Activated CD4-positive, alpha-beta T cell treated with anti-CD3 and anti-CD28 coated beads for 48 hours (primary cell): ENCODE measurements around the gene SRP14.
"Not testable (repeated sequence)": the region's sequence is repeated elsewhere in the genome, so short reads cannot be mapped to it uniquely, and the experiment has no call there.

Experiments
- DNase-seq: peaks from one replicate; pipeline ENCODE4 v3.0.0-alpha.2; 2020

The SRP14 gene

GRCh38 chr15:40016224-40016865 lies 22.6 kb downstream of the SRP14 start:
- no peak for DNase-seq

DNA sequence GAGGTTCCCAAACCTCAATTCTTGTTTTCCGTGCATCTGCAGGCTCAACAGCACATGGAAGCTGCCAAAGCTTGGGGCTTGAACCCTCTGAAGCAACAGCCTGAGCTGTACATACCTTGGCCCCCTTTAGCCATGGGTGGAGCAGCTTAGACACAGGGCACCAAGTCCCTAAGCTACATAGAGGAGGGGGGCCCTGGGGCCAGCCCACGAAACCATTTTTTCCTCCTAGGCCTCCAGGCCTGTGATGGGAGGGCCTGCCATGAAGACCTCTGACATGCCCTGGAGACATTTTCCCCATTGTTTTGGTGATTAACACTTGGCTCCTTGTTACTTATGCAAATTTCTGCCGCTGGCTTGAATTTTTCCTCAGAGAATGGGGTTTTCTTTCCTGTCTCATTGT lies 24.6 kb downstream of the SRP14 start:
- DNase-seq, result no peak

- DNase-seq, result not testable (repeated sequence)
These were observed 25.6 kb downstream of the SRP14 start for GRCh38 chr15:40013372-40013771.

GRCh38 chr15:40011303-40011702 lies 27.7 kb downstream of the SRP14 start:
- no peak for DNase-seq

DNA sequence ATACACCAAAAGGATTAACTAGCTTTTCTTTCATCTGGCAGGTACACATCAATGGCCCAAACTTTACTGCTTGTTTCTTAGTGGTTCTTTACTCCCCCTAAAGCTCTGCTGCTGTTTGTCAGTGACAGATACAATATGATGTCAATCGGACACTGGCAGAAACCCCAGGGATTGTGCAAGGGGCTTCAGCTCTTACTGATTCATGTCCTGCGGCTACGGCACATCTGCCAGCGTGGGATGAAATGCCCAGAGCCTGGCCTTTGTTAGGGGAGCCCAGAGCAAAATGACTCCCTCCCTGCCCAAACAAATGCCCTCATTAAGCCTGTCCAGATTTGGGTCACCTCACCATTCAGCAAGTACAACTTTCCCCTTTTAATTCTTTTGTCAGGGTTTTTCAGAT lies 28.3 kb downstream of the SRP14 start:
- DNase-seq, result no peak

- no peak for DNase-seq
These were observed 30.8 kb downstream of the SRP14 start for GRCh38 chr15:40008061-40008765.

DNA sequence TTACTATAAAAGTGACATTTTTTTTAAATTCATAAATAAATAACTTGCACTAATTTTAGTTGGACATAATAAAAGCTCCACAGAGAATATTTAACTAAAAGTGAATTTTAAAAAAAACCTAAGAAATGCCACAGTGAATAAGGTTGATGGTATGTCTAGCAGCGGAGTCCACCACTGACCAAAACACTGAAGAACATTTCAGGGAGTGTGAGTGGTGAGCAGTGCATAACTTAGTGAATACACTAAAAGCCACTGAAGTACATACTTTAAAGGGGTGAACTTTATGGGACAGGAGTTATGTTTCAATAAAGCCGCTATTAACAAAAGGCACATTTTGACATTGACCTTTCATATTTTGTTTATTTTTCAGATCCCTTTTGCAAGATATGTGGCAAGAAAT lies 32.3 kb downstream of the SRP14 start:
- DNase-seq, result no peak

DNA sequence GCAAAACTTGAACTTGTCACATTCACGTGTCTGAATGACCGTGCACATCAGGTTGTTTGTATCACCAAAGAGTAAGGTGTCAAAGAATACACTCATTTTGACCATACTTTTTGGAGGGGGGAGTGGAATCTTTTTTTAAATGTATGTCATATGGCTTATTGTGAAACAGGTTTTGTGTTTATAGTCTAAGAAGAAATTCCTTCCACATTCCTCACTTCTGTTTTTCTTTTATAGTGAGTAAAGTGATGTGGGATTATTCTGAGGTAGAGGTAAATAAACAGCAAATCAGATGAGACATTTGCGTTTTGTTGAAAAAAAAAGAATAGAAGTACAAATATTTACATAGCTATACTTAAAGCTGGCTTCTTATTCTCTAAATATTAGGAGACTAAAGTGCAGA lies 33.0 kb downstream of the SRP14 start:
- no peak for DNase-seq

GRCh38 chr15:40003116-40003916 lies 35.7 kb downstream of the SRP14 start:
- no peak for DNase-seq

GRCh38 chr15:40002295-40002694 lies 36.7 kb downstream of the SRP14 start:
- no peak for DNase-seq

DNA sequence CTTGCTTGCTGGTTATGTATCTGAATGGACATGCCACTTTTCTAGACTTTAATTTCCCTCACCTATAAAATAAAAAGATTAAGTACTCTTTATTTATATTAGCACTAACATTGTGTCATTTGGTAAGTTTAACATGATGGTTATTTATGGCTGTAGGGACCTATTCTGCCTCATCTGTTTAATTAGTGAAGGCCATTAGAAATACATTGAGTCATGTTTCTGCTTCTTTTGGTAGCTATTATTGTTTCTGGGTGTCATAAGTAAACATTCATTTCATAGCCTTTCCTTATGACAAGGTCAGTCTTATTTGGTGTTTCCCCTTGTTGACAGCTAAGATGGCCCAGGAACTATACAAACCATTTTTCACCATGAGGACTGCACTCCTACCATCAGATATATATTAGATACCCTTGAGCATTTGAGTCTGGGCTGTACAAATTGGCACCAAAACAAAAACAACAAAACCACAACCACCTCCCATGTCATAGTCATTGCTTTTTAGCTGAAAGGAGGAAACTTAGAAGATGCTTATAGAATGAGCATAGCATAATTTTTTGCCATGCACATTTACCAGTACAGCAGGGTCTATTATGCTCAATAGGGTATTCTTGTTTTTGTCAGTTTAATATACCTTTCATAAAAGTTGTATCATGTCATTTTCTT lies 39.3 kb downstream of the SRP14 start:
- DNase-seq, result no peak

DNA sequence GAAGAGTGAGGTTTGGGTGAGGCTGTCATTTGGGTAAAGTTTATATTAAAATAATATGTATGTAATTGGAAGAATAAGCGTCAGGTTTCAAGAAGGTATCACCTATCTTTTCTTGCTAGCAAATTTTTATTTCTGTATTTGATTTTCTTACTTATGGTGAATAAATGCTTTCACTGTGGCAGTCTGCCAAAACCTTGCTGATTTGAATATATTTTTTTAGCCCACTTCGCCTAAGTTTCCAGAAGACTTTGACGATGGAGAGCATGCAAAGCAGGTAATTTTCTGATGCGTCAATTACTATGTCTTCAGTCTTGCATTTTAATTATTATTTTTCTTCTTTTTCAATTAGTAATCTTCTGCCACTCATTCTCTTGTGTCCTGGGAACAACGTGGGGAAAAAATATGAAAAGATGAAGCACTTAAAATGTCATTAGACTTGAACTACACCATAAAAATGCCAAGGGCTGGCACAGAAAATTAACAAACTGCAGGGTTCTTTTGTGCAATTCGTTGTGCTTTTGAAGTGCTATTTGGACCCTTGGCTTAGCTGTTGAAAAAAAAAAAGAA lies 40.4 kb downstream of the SRP14 start:
- no peak for DNase-seq

GRCh38 chr15:39997639-39998038 lies 41.3 kb downstream of the SRP14 start:
- DNase-seq, result no peak

GRCh38 chr15:39997031-39997430 lies 42.0 kb downstream of the SRP14 start:
- no peak for DNase-seq

- DNase-seq, result not testable (repeated sequence)
These were observed 42.8 kb downstream of the SRP14 start for GRCh38 chr15:39996228-39996627.

GRCh38 chr15:39992953-39993352 lies 46.0 kb downstream of the SRP14 start:
- not testable (repeated sequence) for DNase-seq

DNA sequence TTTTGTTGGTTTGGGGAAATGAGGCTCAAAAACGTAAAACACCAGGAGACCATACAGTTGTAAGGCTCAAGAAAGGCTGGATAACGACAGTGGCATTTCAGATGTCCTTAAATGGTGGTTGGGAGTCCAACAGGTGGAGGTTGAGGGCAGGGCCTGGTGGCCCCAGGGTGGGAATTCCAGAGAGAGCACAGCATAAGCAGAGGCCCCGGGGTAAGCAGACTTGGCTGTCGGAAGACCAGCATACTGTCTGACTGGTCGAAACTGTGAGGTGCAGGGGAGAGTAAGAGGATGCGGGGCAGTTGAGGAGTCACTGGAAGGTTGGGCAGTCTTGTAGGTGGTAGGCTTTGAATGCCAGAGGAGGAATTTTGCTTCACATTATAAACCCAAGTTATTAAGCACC lies 48.3 kb downstream of the SRP14 start:
- DNase-seq, result no peak

- DNase-seq, result no peak
These were observed 51.2 kb downstream of the SRP14 start for GRCh38 chr15:39987821-39988220.
